WTC11 (cell line): ENCODE measurements around the gene NSD1. TPM values are rescaled to one million over a fixed set of nuclear protein-coding genes. Genes with fewer than 3 reads are reported as not detected.

Experiments
- ATF2 ChIP-seq: sonication (generic); formaldehyde crosslinking; IDR thresholded peaks from 2 replicates; pipeline ENCODE4 v1.8.1; 2022; ENCODE audit warnings: low read depth, missing genetic modification reagents, borderline replicate concordance
- CDX4 ChIP-seq: fragments of 250-450 bp; sonication (Bioruptor Pico); IDR thresholded peaks from 2 replicates; pipeline ENCODE4 v1.9.0; 2021; ENCODE audit warnings: moderate library complexity, mild to moderate bottlenecking, inconsistent platforms, borderline replicate concordance
- ETV6 ChIP-seq: sonication (generic); formaldehyde crosslinking; IDR thresholded peaks from 2 replicates; pipeline ENCODE4 v1.8.1; 2022; ENCODE audit warnings: mild to moderate bottlenecking, missing genetic modification reagents
- FOXP4 ChIP-seq: sonication (generic); formaldehyde crosslinking; IDR thresholded peaks from 2 replicates; pipeline ENCODE4 v1.8.0; 2022; ENCODE audit warnings: mild to moderate bottlenecking, missing genetic modification reagents
- HMGXB4 ChIP-seq: sonication (generic); formaldehyde crosslinking; IDR thresholded peaks from 2 replicates; pipeline ENCODE4 v1.8.1; 2023; ENCODE audit warnings: mild to moderate bottlenecking, moderate library complexity, missing genetic modification reagents
- IRF2 ChIP-seq: sonication (generic); formaldehyde crosslinking; IDR thresholded peaks from 2 replicates; pipeline ENCODE4 v1.8.0; 2022; ENCODE audit warnings: low read depth, missing genetic modification reagents, borderline replicate concordance
- NFATC4 ChIP-seq: fragments of 250-450 bp; sonication (Bioruptor Pico); IDR thresholded peaks from 2 replicates; pipeline ENCODE4 v1.9.0; 2021; ENCODE audit warnings: mild to moderate bottlenecking
- NFYB ChIP-seq: sonication (generic); formaldehyde crosslinking; conservative IDR thresholded peaks from 2 replicates; pipeline ENCODE4 v1.8.0; 2022; ENCODE audit warnings: low read depth, missing genetic modification reagents
- SOX15 ChIP-seq: fragments of 250-450 bp; sonication (Bioruptor Pico); IDR thresholded peaks from 2 replicates; pipeline ENCODE4 v1.9.0; 2021; ENCODE audit warnings: mild to moderate bottlenecking
- ZNF121 ChIP-seq: sonication (generic); formaldehyde crosslinking; IDR thresholded peaks from 2 replicates; pipeline ENCODE4 v1.8.0; 2023; ENCODE audit warnings: missing genetic modification reagents
- ZNF232 ChIP-seq: sonication (generic); formaldehyde crosslinking; IDR thresholded peaks from 2 replicates; pipeline ENCODE4 v1.8.0; 2022; ENCODE audit warnings: mild to moderate bottlenecking, missing genetic modification reagents
- ZNF263 ChIP-seq: sonication (generic); formaldehyde crosslinking; IDR thresholded peaks from 2 replicates; pipeline ENCODE4 v1.8.1; 2022; ENCODE audit warnings: low read depth, mild to moderate bottlenecking, moderate library complexity, missing genetic modification reagents
- ZNF317 ChIP-seq: sonication (generic); formaldehyde crosslinking; IDR thresholded peaks from 2 replicates; pipeline ENCODE4 v1.8.1; 2023; ENCODE audit warnings: low read depth, mild to moderate bottlenecking, moderate library complexity, missing genetic modification reagents, borderline replicate concordance
- total RNA-seq: library from RNA; stranded (reverse); gene quantifications from 3 replicates; pipeline ENCODE4 v1.2.3, GENCODE V29; 2021
- TF ChIP-seq, protein P1 (sequence below): fragments of 250-450 bp; sonication (Bioruptor Pico); IDR thresholded peaks from 2 replicates; pipeline ENCODE4 v1.9.0; 2021; ENCODE audit warnings: mild to moderate bottlenecking
- TF ChIP-seq, protein P2 (sequence below): fragments of 250-450 bp; sonication (Bioruptor Pico); IDR thresholded peaks from 2 replicates; pipeline ENCODE4 v2.1.2; 2022; ENCODE audit warnings: mild to moderate bottlenecking, moderate library complexity
- TF ChIP-seq, protein P3 (sequence below): sonication (generic); formaldehyde crosslinking; IDR thresholded peaks from 2 replicates; pipeline ENCODE4 v1.8.0; 2023; ENCODE audit warnings: mild to moderate bottlenecking, missing genetic modification reagents
- TF ChIP-seq, protein P4 (sequence below): fragments of 250-450 bp; sonication (Bioruptor Pico); IDR thresholded peaks from 2 replicates; pipeline ENCODE4 v1.8.0; 2021; ENCODE audit warnings: mild to moderate bottlenecking
- TF ChIP-seq, protein P5 (sequence below): sonication (generic); formaldehyde crosslinking; IDR thresholded peaks from 2 replicates; pipeline ENCODE4 v1.8.1; 2022; ENCODE audit warnings: missing genetic modification reagents, borderline replicate concordance
- TF ChIP-seq, protein P6 (sequence below): sonication (generic); formaldehyde crosslinking; IDR thresholded peaks from 2 replicates; pipeline ENCODE4 v1.8.1; 2023; ENCODE audit warnings: mild to moderate bottlenecking, missing genetic modification reagents

Gene NSD1
- total RNA-seq, 1 experiment from 2014 or later = 148 TPM

GRCh38 chr5:177311723-177312648, 178.4 kb downstream of the NSD1 start, which contains the start of gene MXD3 (continued):
- TF ChIP-seq, protein P1, sequence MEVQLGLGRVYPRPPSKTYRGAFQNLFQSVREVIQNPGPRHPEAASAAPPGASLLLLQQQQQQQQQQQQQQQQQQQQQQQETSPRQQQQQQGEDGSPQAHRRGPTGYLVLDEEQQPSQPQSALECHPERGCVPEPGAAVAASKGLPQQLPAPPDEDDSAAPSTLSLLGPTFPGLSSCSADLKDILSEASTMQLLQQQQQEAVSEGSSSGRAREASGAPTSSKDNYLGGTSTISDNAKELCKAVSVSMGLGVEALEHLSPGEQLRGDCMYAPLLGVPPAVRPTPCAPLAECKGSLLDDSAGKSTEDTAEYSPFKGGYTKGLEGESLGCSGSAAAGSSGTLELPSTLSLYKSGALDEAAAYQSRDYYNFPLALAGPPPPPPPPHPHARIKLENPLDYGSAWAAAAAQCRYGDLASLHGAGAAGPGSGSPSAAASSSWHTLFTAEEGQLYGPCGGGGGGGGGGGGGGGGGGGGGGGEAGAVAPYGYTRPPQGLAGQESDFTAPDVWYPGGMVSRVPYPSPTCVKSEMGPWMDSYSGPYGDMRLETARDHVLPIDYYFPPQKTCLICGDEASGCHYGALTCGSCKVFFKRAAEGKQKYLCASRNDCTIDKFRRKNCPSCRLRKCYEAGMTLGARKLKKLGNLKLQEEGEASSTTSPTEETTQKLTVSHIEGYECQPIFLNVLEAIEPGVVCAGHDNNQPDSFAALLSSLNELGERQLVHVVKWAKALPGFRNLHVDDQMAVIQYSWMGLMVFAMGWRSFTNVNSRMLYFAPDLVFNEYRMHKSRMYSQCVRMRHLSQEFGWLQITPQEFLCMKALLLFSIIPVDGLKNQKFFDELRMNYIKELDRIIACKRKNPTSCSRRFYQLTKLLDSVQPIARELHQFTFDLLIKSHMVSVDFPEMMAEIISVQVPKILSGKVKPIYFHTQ (CRISPR knock-in tag) = no peak
- TF ChIP-seq ZNF263 (CRISPR knock-in tag) (no peak), FOXP4 (CRISPR knock-in tag) (no peak; the same call in 1 of the 2 replicates), IRF2 (CRISPR knock-in tag) (no peak), HMGXB4 (CRISPR knock-in tag) (no peak), SOX15 (CRISPR knock-in tag) (no peak), CDX4 (no peak), ZNF317 (CRISPR knock-in tag) (no peak), NFATC4 (no peak), ZNF232 (CRISPR knock-in tag) (peak; percentile 89; the same call in 1 of the 2 replicates), ETV6 (CRISPR knock-in tag) (0 out of 2 replicates have a peak, but pooled peaks have one; percentile 59), ZNF121 (no peak), ATF2 (CRISPR knock-in tag) (no peak), NFYB (CRISPR knock-in tag) (peak; percentile 91)
- TF ChIP-seq, protein P2, sequence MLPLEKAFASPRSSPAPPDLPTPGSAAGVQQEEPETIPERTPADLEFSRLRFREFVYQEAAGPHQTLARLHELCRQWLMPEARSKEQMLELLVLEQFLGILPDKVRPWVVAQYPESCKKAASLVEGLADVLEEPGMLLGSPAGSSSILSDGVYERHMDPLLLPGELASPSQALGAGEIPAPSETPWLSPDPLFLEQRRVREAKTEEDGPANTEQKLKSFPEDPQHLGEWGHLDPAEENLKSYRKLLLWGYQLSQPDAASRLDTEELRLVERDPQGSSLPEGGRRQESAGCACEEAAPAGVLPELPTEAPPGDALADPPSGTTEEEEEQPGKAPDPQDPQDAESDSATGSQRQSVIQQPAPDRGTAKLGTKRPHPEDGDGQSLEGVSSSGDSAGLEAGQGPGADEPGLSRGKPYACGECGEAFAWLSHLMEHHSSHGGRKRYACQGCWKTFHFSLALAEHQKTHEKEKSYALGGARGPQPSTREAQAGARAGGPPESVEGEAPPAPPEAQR (CRISPR knock-in tag) = no peak
- TF ChIP-seq, protein P3, sequence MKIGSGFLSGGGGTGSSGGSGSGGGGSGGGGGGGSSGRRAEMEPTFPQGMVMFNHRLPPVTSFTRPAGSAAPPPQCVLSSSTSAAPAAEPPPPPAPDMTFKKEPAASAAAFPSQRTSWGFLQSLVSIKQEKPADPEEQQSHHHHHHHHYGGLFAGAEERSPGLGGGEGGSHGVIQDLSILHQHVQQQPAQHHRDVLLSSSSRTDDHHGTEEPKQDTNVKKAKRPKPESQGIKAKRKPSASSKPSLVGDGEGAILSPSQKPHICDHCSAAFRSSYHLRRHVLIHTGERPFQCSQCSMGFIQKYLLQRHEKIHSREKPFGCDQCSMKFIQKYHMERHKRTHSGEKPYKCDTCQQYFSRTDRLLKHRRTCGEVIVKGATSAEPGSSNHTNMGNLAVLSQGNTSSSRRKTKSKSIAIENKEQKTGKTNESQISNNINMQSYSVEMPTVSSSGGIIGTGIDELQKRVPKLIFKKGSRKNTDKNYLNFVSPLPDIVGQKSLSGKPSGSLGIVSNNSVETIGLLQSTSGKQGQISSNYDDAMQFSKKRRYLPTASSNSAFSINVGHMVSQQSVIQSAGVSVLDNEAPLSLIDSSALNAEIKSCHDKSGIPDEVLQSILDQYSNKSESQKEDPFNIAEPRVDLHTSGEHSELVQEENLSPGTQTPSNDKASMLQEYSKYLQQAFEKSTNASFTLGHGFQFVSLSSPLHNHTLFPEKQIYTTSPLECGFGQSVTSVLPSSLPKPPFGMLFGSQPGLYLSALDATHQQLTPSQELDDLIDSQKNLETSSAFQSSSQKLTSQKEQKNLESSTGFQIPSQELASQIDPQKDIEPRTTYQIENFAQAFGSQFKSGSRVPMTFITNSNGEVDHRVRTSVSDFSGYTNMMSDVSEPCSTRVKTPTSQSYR (CRISPR knock-in tag) = no peak
- TF ChIP-seq, protein P4, sequence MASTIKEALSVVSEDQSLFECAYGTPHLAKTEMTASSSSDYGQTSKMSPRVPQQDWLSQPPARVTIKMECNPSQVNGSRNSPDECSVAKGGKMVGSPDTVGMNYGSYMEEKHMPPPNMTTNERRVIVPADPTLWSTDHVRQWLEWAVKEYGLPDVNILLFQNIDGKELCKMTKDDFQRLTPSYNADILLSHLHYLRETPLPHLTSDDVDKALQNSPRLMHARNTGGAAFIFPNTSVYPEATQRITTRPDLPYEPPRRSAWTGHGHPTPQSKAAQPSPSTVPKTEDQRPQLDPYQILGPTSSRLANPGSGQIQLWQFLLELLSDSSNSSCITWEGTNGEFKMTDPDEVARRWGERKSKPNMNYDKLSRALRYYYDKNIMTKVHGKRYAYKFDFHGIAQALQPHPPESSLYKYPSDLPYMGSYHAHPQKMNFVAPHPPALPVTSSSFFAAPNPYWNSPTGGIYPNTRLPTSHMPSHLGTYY (CRISPR knock-in tag) = no peak
- TF ChIP-seq, protein P5, sequence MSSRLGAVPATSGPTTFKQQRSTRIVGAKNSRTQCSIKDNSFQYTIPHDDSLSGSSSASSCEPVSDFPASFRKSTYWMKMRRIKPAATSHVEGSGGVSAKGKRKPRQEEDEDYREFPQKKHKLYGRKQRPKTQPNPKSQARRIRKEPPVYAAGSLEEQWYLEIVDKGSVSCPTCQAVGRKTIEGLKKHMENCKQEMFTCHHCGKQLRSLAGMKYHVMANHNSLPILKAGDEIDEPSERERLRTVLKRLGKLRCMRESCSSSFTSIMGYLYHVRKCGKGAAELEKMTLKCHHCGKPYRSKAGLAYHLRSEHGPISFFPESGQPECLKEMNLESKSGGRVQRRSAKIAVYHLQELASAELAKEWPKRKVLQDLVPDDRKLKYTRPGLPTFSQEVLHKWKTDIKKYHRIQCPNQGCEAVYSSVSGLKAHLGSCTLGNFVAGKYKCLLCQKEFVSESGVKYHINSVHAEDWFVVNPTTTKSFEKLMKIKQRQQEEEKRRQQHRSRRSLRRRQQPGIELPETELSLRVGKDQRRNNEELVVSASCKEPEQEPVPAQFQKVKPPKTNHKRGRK = no peak
- TF ChIP-seq, protein P6, sequence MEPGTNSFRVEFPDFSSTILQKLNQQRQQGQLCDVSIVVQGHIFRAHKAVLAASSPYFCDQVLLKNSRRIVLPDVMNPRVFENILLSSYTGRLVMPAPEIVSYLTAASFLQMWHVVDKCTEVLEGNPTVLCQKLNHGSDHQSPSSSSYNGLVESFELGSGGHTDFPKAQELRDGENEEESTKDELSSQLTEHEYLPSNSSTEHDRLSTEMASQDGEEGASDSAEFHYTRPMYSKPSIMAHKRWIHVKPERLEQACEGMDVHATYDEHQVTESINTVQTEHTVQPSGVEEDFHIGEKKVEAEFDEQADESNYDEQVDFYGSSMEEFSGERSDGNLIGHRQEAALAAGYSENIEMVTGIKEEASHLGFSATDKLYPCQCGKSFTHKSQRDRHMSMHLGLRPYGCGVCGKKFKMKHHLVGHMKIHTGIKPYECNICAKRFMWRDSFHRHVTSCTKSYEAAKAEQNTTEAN (CRISPR knock-in tag) = peak; percentile 35; the same call in 1 of the 2 replicates
